ENCODE data around the gene CHD5.

CHD5 gene

DNA sequence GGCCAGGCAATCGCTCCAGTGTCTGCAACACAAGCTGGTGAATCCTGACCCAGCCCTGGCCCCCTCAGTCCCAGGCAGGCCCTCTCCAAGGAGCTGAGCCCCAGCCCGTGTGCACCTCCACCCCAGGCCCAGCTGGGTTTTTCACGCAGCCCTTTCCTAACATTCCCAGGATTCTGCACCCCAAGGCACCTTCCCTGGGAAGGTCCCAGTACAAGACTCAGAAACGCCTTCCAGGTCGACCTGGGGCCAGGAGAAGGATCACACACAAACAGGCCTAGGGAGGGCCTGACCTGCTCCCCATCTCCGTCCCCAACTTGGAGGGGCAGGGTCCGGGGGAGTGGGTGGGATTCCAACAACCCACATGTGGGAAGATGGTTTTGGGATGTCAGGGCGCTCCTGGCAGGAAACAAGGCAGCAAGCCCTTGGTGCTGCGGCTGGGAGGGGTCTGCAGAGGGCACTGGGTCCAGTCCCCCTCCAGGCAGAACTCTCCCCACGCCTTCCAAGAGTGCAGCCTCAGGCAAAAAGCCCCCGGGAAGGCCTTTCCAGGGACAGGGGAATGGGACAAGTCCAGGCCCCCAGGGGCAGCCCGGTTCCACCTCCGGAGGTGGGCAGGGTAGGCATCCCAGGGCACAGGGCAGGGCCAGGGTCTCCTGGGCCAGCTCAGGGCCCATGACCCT lies 76.1 kb downstream of the CHD5 start:
- DNase-seq (ENCODE audit: low read depth), result no peak
- TF ChIP-seq, protein P1, sequence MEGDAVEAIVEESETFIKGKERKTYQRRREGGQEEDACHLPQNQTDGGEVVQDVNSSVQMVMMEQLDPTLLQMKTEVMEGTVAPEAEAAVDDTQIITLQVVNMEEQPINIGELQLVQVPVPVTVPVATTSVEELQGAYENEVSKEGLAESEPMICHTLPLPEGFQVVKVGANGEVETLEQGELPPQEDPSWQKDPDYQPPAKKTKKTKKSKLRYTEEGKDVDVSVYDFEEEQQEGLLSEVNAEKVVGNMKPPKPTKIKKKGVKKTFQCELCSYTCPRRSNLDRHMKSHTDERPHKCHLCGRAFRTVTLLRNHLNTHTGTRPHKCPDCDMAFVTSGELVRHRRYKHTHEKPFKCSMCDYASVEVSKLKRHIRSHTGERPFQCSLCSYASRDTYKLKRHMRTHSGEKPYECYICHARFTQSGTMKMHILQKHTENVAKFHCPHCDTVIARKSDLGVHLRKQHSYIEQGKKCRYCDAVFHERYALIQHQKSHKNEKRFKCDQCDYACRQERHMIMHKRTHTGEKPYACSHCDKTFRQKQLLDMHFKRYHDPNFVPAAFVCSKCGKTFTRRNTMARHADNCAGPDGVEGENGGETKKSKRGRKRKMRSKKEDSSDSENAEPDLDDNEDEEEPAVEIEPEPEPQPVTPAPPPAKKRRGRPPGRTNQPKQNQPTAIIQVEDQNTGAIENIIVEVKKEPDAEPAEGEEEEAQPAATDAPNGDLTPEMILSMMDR (conservative IDR thresholded peaks at IDR 0.05; ENCODE audit: low read length), result no peak
- no peak overlapping the region for H3K4me3 ChIP-seq (ENCODE audit: low read length)

DNA sequence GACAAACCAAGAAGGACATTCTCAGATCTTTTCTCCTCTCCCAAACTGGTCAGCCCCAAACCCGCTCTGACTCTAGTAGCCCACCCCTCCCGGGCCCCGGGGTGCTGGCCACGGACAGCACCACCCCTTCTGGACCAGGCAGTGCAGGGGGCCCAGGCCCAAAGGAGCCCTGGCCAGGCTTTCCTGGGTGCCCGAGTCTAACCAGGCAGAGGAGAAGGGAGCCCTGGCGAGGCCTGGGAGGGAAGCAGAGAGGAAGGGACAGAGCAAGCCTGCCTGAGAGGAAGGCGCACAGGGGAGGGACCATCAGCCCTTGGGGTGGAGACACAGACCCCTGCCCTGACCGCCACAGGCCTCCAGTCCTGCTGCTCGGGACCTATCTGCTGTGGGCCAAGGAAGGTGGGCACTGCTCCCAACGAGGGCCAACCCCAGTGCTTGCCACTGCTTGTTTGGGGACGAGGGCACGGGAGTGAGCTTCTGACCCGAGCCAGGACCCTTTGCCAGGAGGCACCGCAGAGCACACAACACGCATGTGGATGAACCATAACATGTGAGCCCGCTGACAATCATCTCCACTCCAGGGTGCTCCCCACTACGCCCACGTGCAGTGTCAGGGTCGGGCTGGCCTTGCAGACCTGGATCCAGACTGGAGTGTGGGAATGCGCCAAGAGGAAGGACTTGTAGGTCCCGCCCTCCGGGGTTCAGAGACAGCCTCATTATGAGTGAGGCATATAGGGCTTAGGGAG lies 76.8 kb downstream of the CHD5 start:
- TF ChIP-seq, protein P1 (conservative IDR thresholded peaks at IDR 0.05; ENCODE audit: low read length), result no peak
- H3K4me3 ChIP-seq (ENCODE audit: low read length), result no peak overlapping the region
- DNase-seq (ENCODE audit: low read depth), result no peak

DNA sequence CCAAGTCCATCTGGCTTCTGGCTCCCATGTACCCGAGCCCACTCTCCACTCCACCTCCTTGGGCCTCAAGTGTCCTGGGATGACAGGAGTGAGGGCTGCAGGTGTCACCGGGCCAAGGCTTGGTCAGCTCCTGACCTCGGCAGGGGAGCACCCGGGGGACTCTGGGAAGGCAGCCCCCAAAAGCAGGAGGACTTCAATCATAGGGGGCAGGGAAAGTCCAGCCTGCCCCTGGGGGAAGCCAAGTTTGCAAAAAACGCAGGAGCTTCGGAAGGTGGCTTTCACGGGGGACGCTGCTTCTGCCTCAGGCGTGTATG lies 77.6 kb downstream of the CHD5 start:
- TF ChIP-seq, protein P1 (conservative IDR thresholded peaks at IDR 0.05; ENCODE audit: low read length), result no peak
- H3K4me3 ChIP-seq (ENCODE audit: low read length), result no peak overlapping the region
- DNase-seq (ENCODE audit: low read depth), result no peak

DNA sequence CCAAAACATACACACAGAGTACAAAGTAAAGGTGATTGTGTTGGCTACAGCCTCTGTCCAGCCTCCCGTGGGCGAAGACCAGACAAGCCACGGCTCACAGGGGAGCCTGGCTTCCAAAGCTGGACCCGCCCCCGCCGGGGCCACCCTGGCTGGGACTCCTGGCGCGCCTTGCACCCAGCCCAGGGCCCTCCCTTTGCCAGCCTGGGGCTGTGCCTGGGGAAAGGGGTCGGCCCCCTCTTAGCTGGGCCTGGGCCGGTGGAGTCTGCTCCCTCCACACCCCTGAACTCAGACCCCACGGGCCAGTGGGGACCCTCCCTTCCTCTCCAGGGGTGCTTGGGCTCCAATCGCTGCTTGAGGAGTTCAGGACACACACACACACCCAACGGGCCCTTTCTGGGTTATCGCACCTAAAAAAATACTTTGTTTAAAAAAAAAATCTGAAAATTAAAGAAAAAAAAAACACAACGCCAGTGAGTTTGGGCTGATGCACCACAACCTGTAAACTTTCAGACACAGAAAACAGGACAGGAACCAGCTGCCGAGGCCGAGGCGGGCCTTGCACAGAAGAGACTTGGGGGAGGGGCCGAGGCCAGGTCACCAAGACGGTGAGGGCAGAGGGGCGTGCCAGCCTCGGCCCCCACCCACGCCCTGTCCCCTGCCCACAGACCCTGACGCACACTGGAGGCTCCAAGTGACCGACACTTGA lies 78.1 kb downstream of the CHD5 start:
- TF ChIP-seq, protein P1 (conservative IDR thresholded peaks at IDR 0.05; ENCODE audit: low read length), result no peak
- no peak for DNase-seq (ENCODE audit: low read depth)
- no peak overlapping the region for H3K4me3 ChIP-seq (ENCODE audit: low read length)

DNA sequence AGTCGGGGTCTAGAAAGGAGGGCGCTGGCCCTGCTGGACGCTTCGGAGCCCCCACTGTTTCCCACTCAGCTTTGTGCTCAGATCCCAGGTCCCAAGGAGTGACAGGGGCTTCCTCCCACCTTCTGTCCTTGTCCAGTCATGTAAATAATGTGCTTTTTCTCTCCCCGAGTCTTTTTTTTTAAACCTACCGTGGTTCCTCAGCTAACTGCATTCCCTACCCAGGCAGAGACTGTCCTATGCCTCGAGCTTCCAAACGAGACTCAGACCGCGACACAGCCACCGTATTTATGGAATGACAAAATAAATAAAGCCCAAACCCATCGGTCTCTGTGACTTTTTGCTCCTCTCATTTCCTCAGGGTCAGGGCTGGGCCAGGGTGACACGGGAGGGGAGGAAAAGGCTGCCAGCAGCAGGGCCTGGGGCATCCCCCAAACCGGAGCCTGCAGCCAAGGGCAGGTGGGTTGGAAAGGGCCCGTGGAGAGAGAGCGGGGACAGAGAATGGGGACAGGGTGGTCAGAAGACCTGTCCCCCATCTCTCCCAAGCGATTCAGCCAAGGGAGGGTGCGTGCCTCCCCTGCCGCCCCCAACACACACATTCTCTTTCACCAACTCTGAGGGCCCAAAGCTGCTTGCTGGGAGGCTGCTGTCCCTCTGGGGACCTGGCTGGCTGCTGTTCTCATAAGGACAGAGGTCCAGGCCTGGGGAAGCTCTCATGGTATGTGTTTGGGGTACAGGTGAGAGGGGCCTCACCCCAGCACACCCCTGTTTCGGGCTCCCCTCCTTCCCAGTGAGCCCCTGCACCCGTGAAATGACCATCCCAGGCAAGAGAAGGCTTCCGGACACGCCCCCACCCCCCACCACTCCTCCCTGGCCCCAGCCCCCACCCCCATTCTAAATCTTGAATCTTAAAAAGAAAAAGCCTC lies 79.0 kb downstream of the CHD5 start:
- TF ChIP-seq, protein P1 (conservative IDR thresholded peaks at IDR 0.05; ENCODE audit: low read length), result no peak
- no peak overlapping the region for H3K4me3 ChIP-seq (ENCODE audit: low read length)
- no peak for DNase-seq (ENCODE audit: low read depth)

DNA sequence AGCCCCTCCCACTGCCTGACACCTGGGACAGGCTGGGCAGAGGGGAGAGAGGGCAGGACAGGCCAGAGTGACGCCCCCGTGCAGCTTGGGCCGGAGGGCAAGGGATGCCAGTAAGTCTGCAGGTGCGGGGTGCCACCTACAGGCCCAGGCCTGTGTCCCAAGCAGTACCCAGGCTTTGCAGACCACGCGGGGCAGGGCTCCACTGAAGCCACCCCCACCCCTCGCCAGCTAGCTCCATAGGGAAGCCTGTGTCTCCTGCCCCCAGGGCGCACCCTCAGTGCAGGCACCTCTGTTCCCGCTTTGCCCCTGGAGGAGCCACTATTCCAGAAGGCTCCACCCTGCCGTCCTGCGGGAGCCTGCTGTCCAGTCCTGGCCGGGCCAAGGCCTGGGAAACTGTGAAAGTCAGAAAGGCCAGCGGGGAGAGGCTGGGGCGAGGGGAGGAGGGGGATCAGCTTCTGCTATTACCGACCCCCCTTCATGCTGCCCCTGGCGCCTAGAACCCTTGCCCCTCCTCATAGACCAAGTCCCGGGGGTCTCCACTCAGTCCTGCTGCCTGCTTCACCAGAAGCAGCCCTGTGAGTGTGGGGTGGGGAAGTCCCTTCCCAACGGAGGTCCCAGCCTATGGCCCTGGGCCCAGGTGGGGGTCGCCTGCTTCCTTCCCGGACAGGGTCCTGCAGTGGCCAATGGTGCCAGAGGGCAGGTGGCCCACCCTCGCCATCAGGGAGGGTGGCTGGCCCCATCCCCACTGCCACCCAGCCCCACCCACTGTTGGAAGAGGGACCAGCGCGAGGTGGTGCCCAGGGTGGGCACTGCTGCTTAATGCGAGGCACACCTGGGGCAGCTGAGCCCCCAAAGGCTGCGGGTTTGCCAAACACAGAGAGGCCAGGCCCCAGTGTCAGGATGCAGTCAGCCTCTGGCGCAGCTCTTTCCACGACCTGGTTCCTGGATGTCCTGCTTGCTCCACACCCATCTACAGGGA lies 80.0 kb downstream of the CHD5 start:
- no peak for DNase-seq (ENCODE audit: low read depth)
- no peak overlapping the region for H3K4me3 ChIP-seq (ENCODE audit: low read length)
- TF ChIP-seq, protein P1 (conservative IDR thresholded peaks at IDR 0.05; ENCODE audit: low read length), result no peak

Measured in AG10803 (cell line).